ENCODE results near the gene CDK15. TPM values are rescaled to one million over a fixed set of nuclear protein-coding genes. Genes with fewer than 3 reads are reported as not detected.

CDK15 gene
- total RNA-seq = 1 to 10 TPM; 1.7 to 4.5 TPM

GRCh38 chr2:201806442-201807170, at the start of gene CDK15:
Gene CDK15 (plus strand): TSS chr2:201806537. CDS start chr2:201806665, 128 bp downstream.

GRCh38 chr2:201780674-201781493, 25.5 kb upstream of the CDK15 start, which contains the start of gene ALS2:
Gene ALS2 (minus strand): TSS chr2:201780933. CDS start chr2:201768885, 12,048 bp downstream.

Small RNAs within 50 kb of the gene (small RNA-seq; reads per million reads assigned to genes)
- gene RF00019 = 0 reads per million in 2 donors
- gene RNU6-440P = 0 reads per million in 2 donors
- 0 reads per million in 2 donors for gene UBE2V1P11

Other genes starting within 250 kb of the CDK15 start
- gene TMEM237, start 163.0 kb upstream of the CDK15 start, total RNA-seq = 10 to 100 TPM; 18.9 to 30.6 TPM
- under 1 TPM; 0.33 to 0.69 TPM for gene MPP4, start 107.9 kb upstream of the CDK15 start, total RNA-seq
- 10 to 100 TPM; 32.0 to 36.3 TPM for gene ALS2, start 25.6 kb upstream of the CDK15 start, total RNA-seq
- 1 to 10 TPM; 2.7 to 8.3 TPM for gene FZD7, start 227.3 kb downstream of the CDK15 start, total RNA-seq